Heart left ventricle (tissue), 16 donors: ENCODE measurements around the gene CTSF. TPM values are rescaled to one million over a fixed set of nuclear protein-coding genes. Genes with fewer than 3 reads are reported as not detected.
"Not testable (repeated sequence)": the region's sequence is repeated elsewhere in the genome, so short reads cannot be mapped to it uniquely, and the experiment has no call there.

Experiments
- ATAC-seq, 4 donors: fragments of 200-7000 bp; cut with Tn5 transposase; one replicate each; pipeline ENCODE4 v1.9.1; 2020 to 2022; ENCODE audit warnings: moderate library complexity in 4 of 4, mild to moderate bottlenecking in 3 of 4, moderate number of reproducible peaks in 1 of 4
- DNase-seq, 5 donors: peaks; one replicate each; pipeline ENCODE4 v3.0.0-alpha.2; 2020
- H3K27ac ChIP-seq, 12 donors: fragments of 200-600 bp; sonication (generic) in 4 of 12; one replicate each; pipeline versions ENCODE4 v1.5.0 to v1.8.0; 2016 to 2022; ENCODE audit warnings: mild to moderate bottlenecking in 2 of 12
- H3K27me3 ChIP-seq, 9 donors: fragments of 200-600 bp; sonication (generic) in 2 of 9; one replicate each; pipeline versions ENCODE4 v1.5.1 to v1.8.0; 2016 to 2022; ENCODE audit warnings: mild to moderate bottlenecking in 3 of 9
- H3K36me3 ChIP-seq, 9 donors: fragments of 200-600 bp; sonication (generic) in 2 of 9; one replicate each; pipeline versions ENCODE4 v1.5.0 to v1.8.0; 2018 to 2022; ENCODE audit warnings: mild to moderate bottlenecking in 2 of 9
- H3K4me1 ChIP-seq, 12 donors: fragments of 200-600 bp; sonication (generic) in 4 of 12; one replicate each; pipeline versions ENCODE4 v1.5.0 to v1.8.0; 2016 to 2022; ENCODE audit warnings: mild to moderate bottlenecking in 3 of 12
- H3K4me3 ChIP-seq, 12 donors: fragments of 200-600 bp; sonication (generic) in 4 of 12; one replicate each; pipeline versions ENCODE4 v1.5.0 to v1.8.0; 2017 to 2022; ENCODE audit warnings: mild to moderate bottlenecking in 9 of 12, moderate library complexity in 4 of 12
- H3K9me3 ChIP-seq, 12 donors: fragments of 200-600 bp; sonication (generic) in 4 of 12; one replicate each; pipeline versions ENCODE4 v1.5.0 to v1.8.0; 2016 to 2022; ENCODE audit warnings: mild to moderate bottlenecking in 1 of 12
- POLR2A ChIP-seq, 2 donors: fragments of 450-650 bp; IDR thresholded peaks; one replicate each; pipeline ENCODE4 v1.6.1; 2017; ENCODE audit warnings: antibody characterized with exemption in 2 of 2, mild to moderate bottlenecking in 2 of 2, moderate library complexity in 2 of 2
- WGBS, 4 donors: extraction: QIAGEN DNeasy Blood & Tissue Kit in 2 of 4; methylation state at CpG; one replicate each; pipeline versions ENCODE4 v1.1.5 to v1.1.7; 2013 to 2018; 5-methylcytosine and 5-hydroxymethylcytosine counted together
- intact Hi-C, 10 donors: fragments of 100-400 bp; cut with DNase I; formaldehyde crosslinking; loops; one replicate each; pipeline versions ENCODE4 v1.11.1 to v1.14.2; 2022
- polyA plus RNA-seq, 2 donors: library from polyadenylated mRNA; stranded (reverse); fragments of 200-250 nt; gene quantifications; one replicate each; pipeline ENCODE4 v1.2.3, GENCODE V29; 2013
- total RNA-seq, 9 donors: library from RNA; depleted of rRNA in 2 of 9; stranded (reverse); fragments of >200 nt in 2 of 9; fragmentation: NEBNext Ultra II Directional in 3 of 9; extraction: Animal tissue kit (Norgen Biotek cat#: 25700) in 3 of 9; gene quantifications; one replicate each; pipeline versions ENCODE4 v1.1.0 to v1.2.4, GENCODE V29; 2016 to 2023
- TF ChIP-seq, protein P1 (sequence below), 12 donors: fragments of 200-600 bp; sonication (generic) in 4 of 12; IDR thresholded peaks; one replicate each; pipeline versions ENCODE4 v1.5.0 to v1.8.0; 2018 to 2022; ENCODE audit warnings: antibody characterized with exemption in 12 of 12, mild to moderate bottlenecking in 5 of 12
- donor health status: ischemic (EF 13 %, LVEDD 7.1; RV severe dilation, severe dysfunction).
- donor health status: healthy with polysubstance abuse.
- donor health status: DM: no; HTN: yes; CAD: no.
- donor health status: DM: no; HTN: no; CAD: no.
- donor health status: ischemic (EF 25% LVEDD 6.9; RV normal size, moderate dysfunction).
- donor health status: ischemic (EF 25% LVEDD 5.7; RV mildly dilated, moderate dysfunction).
- donor health status: healthy.
- donor health status: DM: yes; HTN: yes; CAD: no.
- donor health status: ischemic (EF 35%, LVEDD 5.7; RV mildly dilated, moderate dysfunction).
- donor health status: nonischemic (EF 11% LVEDD 7.7; RV severe dilation, severe dysfunction).
- donor health status: DM: yes; HTN: yes; CAD: no.
- donor health status: PGD.
- donor health status: ischemic (EF 29% LVEDD 5.4; RV normal size, mild dysfunction).
- donor health status: nonischemic (EF 23%, LVEDD 6.1; RV moderate dilation, normal function).

The CTSF gene
- total and polyA plus RNA-seq, 11 donors = 17.7 to 76.4 (median 50.7) TPM

DNA sequence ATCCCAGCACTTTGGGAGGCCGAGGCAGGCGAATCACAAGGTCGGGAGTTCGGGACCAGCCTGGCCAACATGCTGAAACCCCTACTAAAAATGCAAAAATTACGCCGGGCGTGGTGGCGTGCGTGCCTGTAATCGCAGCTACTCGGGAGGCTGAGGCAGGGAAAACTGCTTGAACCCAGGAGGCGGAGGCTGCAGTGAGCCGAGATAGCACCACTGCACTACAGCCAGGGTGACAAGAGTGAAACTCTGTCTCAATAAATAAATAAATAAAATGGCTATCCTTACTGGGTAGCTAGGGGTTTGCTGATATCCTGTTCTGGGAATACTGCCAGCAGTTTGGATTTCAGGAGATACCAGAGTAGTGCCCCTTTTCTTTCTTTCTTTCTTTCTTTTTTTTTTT, 45.7 kb upstream of the CTSF start:
- 73 to 85% (median 76%) methylated on average over 13 of the region's 13 CpGs for WGBS, 4 donors
- Histone ChIP-seq H3K4me1 (peaks cover 0 to 26% (median 18%) of the 10 kb centered on the region in 12 donors), H3K36me3 (peaks cover 0 to 4% (median 0%) of the 10 kb centered on the region in 9 donors), H3K4me3 (no peak overlapping the region), H3K27me3 (no peaks in the 10 kb centered on the region), H3K27ac (no peak overlapping the region), H3K9me3 (no peaks in the 10 kb centered on the region)
- ATAC-seq = no peak
- TF ChIP-seq, protein P1, sequence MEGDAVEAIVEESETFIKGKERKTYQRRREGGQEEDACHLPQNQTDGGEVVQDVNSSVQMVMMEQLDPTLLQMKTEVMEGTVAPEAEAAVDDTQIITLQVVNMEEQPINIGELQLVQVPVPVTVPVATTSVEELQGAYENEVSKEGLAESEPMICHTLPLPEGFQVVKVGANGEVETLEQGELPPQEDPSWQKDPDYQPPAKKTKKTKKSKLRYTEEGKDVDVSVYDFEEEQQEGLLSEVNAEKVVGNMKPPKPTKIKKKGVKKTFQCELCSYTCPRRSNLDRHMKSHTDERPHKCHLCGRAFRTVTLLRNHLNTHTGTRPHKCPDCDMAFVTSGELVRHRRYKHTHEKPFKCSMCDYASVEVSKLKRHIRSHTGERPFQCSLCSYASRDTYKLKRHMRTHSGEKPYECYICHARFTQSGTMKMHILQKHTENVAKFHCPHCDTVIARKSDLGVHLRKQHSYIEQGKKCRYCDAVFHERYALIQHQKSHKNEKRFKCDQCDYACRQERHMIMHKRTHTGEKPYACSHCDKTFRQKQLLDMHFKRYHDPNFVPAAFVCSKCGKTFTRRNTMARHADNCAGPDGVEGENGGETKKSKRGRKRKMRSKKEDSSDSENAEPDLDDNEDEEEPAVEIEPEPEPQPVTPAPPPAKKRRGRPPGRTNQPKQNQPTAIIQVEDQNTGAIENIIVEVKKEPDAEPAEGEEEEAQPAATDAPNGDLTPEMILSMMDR (IDR thresholded peaks at IDR 0.05) = no peak
- TF ChIP-seq POLR2A (IDR thresholded peaks at IDR 0.05) = no peak
- intact Hi-C loops = no loop called here
- DNase-seq = no peak

- 91 to 98% (median 95%) methylated on average over 1 of the region's 1 CpG for WGBS, 4 donors
- H3K9me3 ChIP-seq = no peaks in the 10 kb centered on the region
- no peak for ATAC-seq
- no peak for DNase-seq
- H3K4me1 ChIP-seq = peaks cover 0 to 22% (median 12%) of the 10 kb centered on the region in 12 donors
- H3K4me3 ChIP-seq = no peak overlapping the region
- no peak overlapping the region for H3K27ac ChIP-seq
- H3K36me3 ChIP-seq = no peaks in the 10 kb centered on the region
- TF ChIP-seq, protein P1 (IDR thresholded peaks at IDR 0.05) = no peak
- no peak for TF ChIP-seq POLR2A (IDR thresholded peaks at IDR 0.05)
- no peaks in the 10 kb centered on the region for H3K27me3 ChIP-seq
- intact Hi-C loops = no loop called here
These were observed 44.1 kb upstream of the CTSF start for GRCh38 chr11:66612458-66612857.

GRCh38 chr11:66609721-66610617, 41.6 kb upstream of the CTSF start:
- DNase-seq (no peak), ATAC-seq (no peak)
- no peak overlapping the region for H3K4me3 ChIP-seq
- TF ChIP-seq, protein P1 (IDR thresholded peaks at IDR 0.05) = no peak
- no peak for TF ChIP-seq POLR2A (IDR thresholded peaks at IDR 0.05)
- no peaks in the 10 kb centered on the region for H3K27me3 ChIP-seq
- intact Hi-C loops = no loop called here
- 69 to 83% (median 74%) methylated on average over 4 of the region's 4 CpGs for WGBS, 4 donors
- H3K4me1 ChIP-seq = peaks cover 0 to 20% (median 10%) of the 10 kb centered on the region in 12 donors
- H3K27ac ChIP-seq = peak overlapping the region in 1 of 12 donors; percentile 16
- no peaks in the 10 kb centered on the region for H3K9me3 ChIP-seq
- H3K36me3 ChIP-seq = peaks cover 0 to 18% (median 12%) of the 10 kb centered on the region in 9 donors

GRCh38 chr11:66607126-66607834, 38.9 kb upstream of the CTSF start:
- no peaks in the 10 kb centered on the region for H3K9me3 ChIP-seq
- H3K4me3 ChIP-seq = no peak overlapping the region
- H3K27ac ChIP-seq = peak overlapping the region in 10 of 12 donors; percentile 5 to 85 (median 38)
- ATAC-seq (peak; percentile 64 to 87 (median 76)), DNase-seq (peak in 4 of 5 donors; percentile 50 to 70 (median 62))
- peaks cover 0 to 25% (median 15%) of the 10 kb centered on the region in 12 donors for H3K4me1 ChIP-seq
- intact Hi-C loops = no loop called here
- WGBS, 4 donors = 23 to 40% (median 32%) methylated on average over 8 of the region's 8 CpGs
- peaks cover 0 to 39% (median 18%) of the 10 kb centered on the region in 9 donors for H3K36me3 ChIP-seq
- no peak for TF ChIP-seq POLR2A (IDR thresholded peaks at IDR 0.05)
- TF ChIP-seq, protein P1 (IDR thresholded peaks at IDR 0.05) = no peak
- no peaks in the 10 kb centered on the region for H3K27me3 ChIP-seq

- ATAC-seq, DNase-seq, H3K4me3 ChIP-seq, H3K9me3 ChIP-seq, H3K27me3 ChIP-seq, intact Hi-C loops: not testable (repeated sequence)
- H3K36me3 ChIP-seq = peaks cover 0 to 40% (median 18%) of the 10 kb centered on the region in 9 donors
- H3K4me1 ChIP-seq = peaks cover 0 to 32% (median 21%) of the 10 kb centered on the region in 12 donors
- WGBS, 4 donors = 97 to 100% (median 97%) methylated on average over 3 of the region's 3 CpGs
- H3K27ac ChIP-seq = peak overlapping the region in 8 of 12 donors; percentile 1 to 85 (median 37)
These were observed 38.2 kb upstream of the CTSF start for GRCh38 chr11:66606608-66607007.
